ENCODE data around the gene GLUL.
"Not testable (repeated sequence)": the region's sequence is repeated elsewhere in the genome, so short reads cannot be mapped to it uniquely, and the experiment has no call there.

The GLUL gene

GRCh38 chr1:182337736-182338571 is 53.6 kb downstream of the GLUL start:
- TF ChIP-seq, protein P1, sequence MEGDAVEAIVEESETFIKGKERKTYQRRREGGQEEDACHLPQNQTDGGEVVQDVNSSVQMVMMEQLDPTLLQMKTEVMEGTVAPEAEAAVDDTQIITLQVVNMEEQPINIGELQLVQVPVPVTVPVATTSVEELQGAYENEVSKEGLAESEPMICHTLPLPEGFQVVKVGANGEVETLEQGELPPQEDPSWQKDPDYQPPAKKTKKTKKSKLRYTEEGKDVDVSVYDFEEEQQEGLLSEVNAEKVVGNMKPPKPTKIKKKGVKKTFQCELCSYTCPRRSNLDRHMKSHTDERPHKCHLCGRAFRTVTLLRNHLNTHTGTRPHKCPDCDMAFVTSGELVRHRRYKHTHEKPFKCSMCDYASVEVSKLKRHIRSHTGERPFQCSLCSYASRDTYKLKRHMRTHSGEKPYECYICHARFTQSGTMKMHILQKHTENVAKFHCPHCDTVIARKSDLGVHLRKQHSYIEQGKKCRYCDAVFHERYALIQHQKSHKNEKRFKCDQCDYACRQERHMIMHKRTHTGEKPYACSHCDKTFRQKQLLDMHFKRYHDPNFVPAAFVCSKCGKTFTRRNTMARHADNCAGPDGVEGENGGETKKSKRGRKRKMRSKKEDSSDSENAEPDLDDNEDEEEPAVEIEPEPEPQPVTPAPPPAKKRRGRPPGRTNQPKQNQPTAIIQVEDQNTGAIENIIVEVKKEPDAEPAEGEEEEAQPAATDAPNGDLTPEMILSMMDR (IDR thresholded peaks at IDR 0.05; ENCODE audit: control extremely low read depth, extremely low read depth, low read depth, missing control alignments) = no peak
- ChIA-PET POLR2A (no interaction called here), CTCF (interaction anchor here (0.7 to 1.4 kb wide), 2 partner anchors 29 to 195 kb away, joined by 3 to 4 read pairs; no protein-coding TSS in a partner anchor)
- DNase-seq (ENCODE audit: extremely low spot score) = no peak

DNA sequence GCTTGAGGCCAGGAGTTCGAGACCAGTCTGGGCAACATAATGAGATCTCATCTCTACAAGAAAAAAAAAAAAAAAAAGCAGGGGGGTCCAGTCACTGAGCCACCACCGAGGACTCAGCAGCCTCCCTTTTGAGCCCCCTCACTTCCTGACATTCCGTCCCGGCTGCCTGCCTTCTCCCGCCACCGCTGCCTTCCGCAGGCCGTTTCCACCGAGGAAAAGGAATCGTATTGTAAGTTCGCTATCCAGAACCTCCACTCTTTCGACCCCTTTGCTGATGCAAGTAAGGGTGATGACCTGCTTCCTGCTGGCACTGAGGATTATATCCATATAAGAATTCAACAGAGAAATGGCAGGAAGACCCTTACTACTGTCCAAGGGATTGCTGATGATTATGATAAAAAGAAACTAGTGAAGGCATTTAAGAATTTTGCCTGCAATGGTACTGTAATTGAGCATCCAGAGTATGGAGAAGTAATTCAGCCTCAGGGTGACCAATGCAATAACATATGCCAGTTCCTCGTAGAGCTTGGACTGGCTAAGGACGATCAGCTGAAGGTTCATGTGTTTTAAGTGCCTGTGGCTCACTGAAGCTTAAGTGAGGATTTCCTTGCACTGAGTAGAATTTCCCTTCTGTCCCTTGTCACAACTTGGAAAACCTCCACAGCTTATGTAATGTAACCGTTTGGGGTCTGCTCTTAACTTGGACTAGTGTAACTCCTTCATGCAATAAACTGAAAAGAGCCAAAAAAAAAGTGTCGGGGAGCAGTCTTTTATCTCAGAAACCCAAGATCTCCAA is 55.6 kb downstream of the GLUL start:
- DNase-seq (ENCODE audit: extremely low spot score) = no peak
- TF ChIP-seq, protein P1 (IDR thresholded peaks at IDR 0.05; ENCODE audit: control extremely low read depth, extremely low read depth, low read depth, missing control alignments) = no peak
- ChIA-PET POLR2A (no interaction called here), CTCF (interaction anchor here (1.0 kb wide), 1 partner anchor 226 kb away, joined by 3 read pairs; no protein-coding TSS in a partner anchor)

GRCh38 chr1:182333071-182333571 is 58.5 kb downstream of the GLUL start:
- POLR2A ChIA-PET; DNase-seq (ENCODE audit: extremely low spot score); CTCF ChIA-PET: not testable (repeated sequence)

DNA sequence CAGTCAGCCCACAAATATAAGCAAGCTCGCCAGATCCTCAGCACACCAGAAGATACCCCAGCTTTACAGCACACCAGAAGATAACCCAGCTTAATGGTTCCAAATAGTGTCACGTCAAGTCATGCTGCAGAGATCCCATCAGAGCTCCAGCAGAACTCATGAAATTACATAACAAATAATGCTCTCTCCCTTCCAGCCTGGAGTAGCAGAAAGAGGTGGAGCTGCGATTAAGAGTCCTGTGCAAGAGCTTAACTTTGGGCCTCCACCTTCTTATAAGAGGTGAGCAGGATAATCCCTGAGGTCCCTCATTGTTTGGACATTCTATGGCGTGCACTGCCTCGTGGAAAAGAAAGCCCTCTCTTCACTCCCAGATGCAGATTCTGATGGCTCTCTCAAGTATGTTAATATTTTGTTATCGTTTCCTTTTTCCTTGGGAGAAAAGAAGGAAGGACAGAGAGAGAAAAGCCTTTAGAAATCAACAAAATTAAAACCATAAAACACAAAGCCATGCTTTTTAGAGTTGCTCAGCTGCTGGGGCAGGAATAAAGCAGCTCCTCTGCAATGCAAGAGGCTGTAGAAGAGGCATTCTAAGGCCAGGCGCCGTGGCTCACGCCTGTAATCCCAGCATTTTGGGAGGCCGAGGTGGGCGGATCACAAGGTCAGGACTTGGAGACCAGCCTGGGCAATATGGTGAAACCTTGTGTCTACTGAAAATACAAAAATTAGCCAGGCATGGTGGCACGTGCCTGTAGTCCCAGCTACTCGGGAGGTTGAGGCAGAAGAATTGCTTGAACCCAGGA is 59.1 kb downstream of the GLUL start:
- ChIA-PET CTCF (no interaction called here), POLR2A (no interaction called here)
- TF ChIP-seq, protein P1 (IDR thresholded peaks at IDR 0.05; ENCODE audit: control extremely low read depth, extremely low read depth, low read depth, missing control alignments) = no peak
- no peak for DNase-seq (ENCODE audit: extremely low spot score)

Data from GM10248 (cell line).